Stomach smooth muscle (tissue), 2 donors: ENCODE measurements around the gene BCL2.
A peak's percentile ranks its signal among the peaks of the same experiment; 100 is the strongest.

Experiments used
- H3K27ac ChIP-seq: one replicate; pipeline ENCODE4 v1.7.0; 2013; ENCODE audit warnings: mild to moderate bottlenecking, low read length, inconsistent platforms
- H3K27me3 ChIP-seq, 2 donors: one replicate each; pipeline ENCODE4 v1.7.0; 2013; ENCODE audit warnings: low read length in 2 of 2; ENCODE audit not compliant: insufficient read depth in 2 of 2, control insufficient read depth in 1 of 2
- H3K36me3 ChIP-seq, 2 donors: one replicate each; pipeline ENCODE4 v1.7.0; 2013; ENCODE audit warnings: low read length in 2 of 2; ENCODE audit not compliant: control insufficient read depth in 2 of 2, insufficient read depth in 2 of 2
- H3K4me1 ChIP-seq: one replicate; pipeline ENCODE4 v1.7.0; 2013; ENCODE audit warnings: low read length; ENCODE audit not compliant: control insufficient read depth, insufficient read depth
- H3K4me3 ChIP-seq, 2 donors: one replicate each; pipeline ENCODE4 v1.7.0; 2013; ENCODE audit warnings: low read length in 2 of 2
- H3K9ac ChIP-seq, 2 donors: one replicate each; pipeline ENCODE4 v1.7.0; 2013; ENCODE audit warnings: low read length in 2 of 2, mild to moderate bottlenecking in 1 of 2
- H3K9me3 ChIP-seq, 2 donors: one replicate each; pipeline ENCODE4 v1.7.0; 2013; ENCODE audit warnings: low read length in 2 of 2; ENCODE audit not compliant: control insufficient read depth in 2 of 2
- donor health status: healthy.
- donor health status: Pancreatic carcinoma.

BCL2 gene

DNA sequence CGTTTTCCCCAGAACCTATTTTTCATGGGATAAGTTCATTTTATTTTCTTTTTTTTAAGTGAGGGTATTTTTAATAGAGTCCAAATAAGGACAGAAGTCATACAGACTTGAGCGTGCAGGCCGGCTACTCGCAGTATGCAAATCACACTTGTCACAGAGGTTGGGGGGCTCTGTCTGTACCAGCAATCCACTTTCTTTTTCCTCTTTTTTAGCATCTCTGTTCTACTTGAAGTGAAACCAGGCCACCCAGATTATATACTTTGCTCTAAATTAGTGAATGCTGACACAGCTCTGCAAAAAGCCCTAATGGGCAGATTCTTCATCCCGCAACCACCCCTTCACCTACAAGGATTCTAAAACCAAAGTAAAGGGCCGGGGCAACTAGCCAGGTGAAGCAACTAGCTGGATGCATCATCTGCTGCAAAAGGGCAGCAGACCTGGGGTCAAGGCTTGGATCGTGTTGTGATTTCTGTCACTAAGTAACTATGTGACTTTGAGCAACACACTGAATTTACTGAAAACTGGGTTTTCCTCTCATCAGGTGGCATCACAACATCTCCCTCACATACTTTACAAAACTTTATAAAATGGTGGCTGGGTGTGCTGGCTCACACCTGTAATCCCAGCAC lies 29.1 kb upstream of the BCL2 start:
- H3K27me3 ChIP-seq: no peaks in the 10 kb centered on the region
- no peak overlapping the region for H3K4me3 ChIP-seq
- no peak overlapping the region for H3K27ac ChIP-seq
- H3K9me3 ChIP-seq: no peaks in the 10 kb centered on the region
- H3K4me1 ChIP-seq: peaks cover 11% of the 10 kb centered on the region
- H3K36me3 ChIP-seq: peaks cover 44 to 47% of the 10 kb centered on the region in 2 donors
- no peak overlapping the region for H3K9ac ChIP-seq

DNA sequence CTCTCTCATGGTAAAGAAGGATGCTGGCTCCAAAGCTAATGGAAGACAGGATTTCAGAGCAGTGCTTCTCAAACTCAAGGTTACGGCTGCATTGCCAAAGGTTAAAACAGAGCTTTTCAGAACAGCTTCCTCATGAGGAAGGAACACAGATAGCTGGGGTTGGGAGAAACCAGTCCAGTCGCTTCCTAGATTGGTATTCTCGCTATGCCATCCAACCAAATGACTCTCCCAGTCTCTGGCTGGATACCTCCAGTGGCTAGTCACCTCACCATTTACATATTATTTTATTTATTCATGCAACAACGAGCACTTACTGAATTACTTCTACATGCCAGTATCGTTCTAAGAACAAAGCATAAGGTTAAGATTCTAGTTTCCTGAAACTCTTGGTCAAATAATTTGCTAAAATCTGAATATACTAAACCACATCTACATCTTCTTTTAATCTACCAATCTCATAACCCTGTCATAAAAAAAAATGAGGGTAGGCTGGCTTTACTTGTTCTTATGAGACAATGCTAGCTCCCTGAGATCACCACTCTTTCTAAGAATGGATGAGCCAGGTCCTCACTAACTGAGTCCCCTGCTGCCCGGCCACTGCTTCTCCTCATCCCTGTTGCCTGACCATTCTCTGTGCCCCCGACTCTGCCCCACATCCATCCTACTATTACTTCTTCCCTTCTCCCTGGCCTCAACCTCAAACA lies 27.1 kb upstream of the BCL2 start:
- Histone ChIP-seq H3K27me3 (no peaks in the 10 kb centered on the region), H3K4me1 (peaks cover 11% of the 10 kb centered on the region), H3K4me3 (no peak overlapping the region), H3K9ac (peak overlapping the region in 1 of 2 donors; percentile 13), H3K36me3 (peaks cover 43 to 48% of the 10 kb centered on the region in 2 donors), H3K27ac (no peak overlapping the region), H3K9me3 (no peaks in the 10 kb centered on the region)

DNA sequence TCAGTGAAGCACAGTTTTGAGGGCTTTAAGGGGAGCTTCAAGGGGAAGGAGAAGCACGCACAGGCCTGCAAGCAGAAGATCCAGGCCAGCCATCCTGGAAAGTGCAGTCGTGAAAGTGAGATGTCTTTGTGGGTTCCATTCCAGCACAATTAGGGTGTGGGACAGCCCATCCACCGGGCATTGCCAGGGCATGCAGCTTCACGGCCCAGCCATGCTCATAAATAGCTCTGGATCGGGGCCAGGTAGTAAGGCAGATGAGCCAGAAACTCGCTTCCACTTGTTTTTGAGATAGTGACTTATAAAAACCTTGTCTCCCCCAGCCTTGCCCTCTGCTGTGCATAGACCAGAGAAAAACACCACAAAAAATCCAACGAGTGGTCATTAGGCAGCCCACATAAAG lies 26.5 kb upstream of the BCL2 start:
- Histone ChIP-seq H3K36me3 (peaks cover 38 to 48% of the 10 kb centered on the region in 2 donors), H3K4me3 (no peak overlapping the region), H3K27ac (no peak overlapping the region), H3K27me3 (no peaks in the 10 kb centered on the region), H3K4me1 (peaks cover 11% of the 10 kb centered on the region), H3K9me3 (no peaks in the 10 kb centered on the region), H3K9ac (peak overlapping the region in 1 of 2 donors; percentile 13)

DNA sequence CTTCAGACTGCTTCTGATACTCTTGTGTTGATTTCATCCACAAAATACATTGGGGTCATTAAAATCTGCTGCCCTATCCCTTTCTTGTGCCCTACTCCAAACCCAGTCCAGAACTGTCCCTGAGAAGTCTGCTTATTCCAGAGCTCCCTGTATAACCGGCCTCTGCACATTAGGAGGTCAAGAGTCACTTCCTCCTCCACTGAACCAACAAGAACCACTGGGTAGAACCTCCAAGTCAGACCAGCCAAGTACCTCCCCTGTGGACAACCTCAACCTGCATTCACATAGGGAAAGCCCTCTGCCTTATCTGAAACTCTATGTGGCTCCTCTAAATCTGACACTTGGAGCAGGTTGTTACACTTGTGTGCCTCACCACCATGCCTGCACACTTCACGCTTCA lies 25.3 kb upstream of the BCL2 start:
- Histone ChIP-seq H3K27me3 (no peaks in the 10 kb centered on the region), H3K27ac (no peak overlapping the region), H3K9ac (no peak overlapping the region), H3K4me1 (peaks cover 11% of the 10 kb centered on the region), H3K36me3 (peaks cover 30 to 42% of the 10 kb centered on the region in 2 donors), H3K9me3 (no peaks in the 10 kb centered on the region), H3K4me3 (no peak overlapping the region)

DNA sequence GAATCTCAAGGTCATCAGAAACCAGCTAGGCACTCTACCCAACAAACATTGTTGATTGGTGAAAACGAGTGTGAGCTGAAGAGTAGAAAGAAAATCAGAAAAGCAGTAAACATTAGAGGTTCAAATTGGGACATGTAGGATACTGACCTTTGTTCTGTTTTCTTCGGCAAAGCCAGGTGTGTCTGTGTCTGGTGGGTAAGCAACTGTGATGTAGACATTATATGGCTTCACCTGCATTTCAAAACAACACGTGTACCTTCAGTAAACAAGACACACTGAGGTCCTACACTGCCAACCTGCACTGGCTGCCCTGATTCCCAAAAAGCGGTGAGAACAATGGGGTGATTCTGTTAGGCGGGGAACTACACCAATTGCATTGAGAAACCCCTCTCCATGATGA lies 24.7 kb upstream of the BCL2 start:
- Histone ChIP-seq H3K9ac (no peak overlapping the region), H3K9me3 (no peaks in the 10 kb centered on the region), H3K27me3 (no peaks in the 10 kb centered on the region), H3K36me3 (peaks cover 25 to 40% of the 10 kb centered on the region in 2 donors), H3K4me1 (peaks cover 11% of the 10 kb centered on the region), H3K27ac (no peak overlapping the region), H3K4me3 (no peak overlapping the region)

DNA sequence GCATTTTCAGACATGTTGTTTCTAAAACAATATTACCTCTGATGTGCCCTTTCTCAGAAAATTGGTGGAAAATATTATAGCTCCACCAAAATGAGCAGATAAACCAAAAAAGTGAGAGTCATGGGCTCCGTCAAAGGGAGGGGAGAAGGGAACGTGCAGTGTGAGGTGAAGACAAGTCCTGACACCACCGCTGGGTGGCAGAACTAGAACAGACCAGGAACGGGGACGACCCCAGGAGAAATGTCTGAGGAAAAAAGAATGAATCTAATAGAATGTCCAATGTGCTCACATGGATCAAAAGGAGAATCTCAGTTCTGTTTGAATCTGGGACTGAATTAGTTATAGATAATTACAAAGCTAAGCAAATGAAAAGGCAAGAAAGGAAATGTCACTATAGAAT lies 22.6 kb upstream of the BCL2 start:
- no peak overlapping the region for H3K27ac ChIP-seq
- no peak overlapping the region for H3K9ac ChIP-seq
- peaks cover 11% of the 10 kb centered on the region for H3K4me1 ChIP-seq
- H3K36me3 ChIP-seq: peaks cover 35 to 55% of the 10 kb centered on the region in 2 donors
- no peaks in the 10 kb centered on the region for H3K27me3 ChIP-seq
- H3K4me3 ChIP-seq: no peak overlapping the region
- no peaks in the 10 kb centered on the region for H3K9me3 ChIP-seq

DNA sequence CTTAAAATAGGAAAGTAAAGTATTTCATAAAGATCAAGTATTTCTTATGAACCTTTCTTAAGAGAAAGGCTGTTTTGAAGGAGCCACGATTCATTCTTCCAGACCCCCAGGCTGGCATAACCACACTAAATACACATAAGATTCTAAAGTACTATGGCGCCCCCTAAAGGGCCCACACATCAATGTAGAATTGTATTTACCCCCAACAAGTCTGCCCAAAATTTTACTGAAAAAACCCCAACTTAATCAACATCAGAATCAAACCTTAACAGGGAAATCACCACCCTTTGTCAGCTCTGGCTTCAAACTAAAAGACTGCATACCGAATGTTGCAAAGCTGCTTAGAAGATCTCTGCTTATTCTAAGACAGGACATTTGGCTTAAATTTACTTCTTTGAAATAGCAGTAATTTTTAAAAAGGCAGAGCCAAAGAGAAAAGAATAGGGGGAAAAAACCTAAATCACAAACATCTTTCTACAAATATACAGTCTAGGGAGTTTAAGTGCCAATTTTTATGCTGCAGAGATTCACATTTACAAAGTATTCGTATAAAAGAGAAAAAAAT lies 20.4 kb upstream of the BCL2 start:
- Histone ChIP-seq H3K36me3 (peaks cover 39 to 55% of the 10 kb centered on the region in 2 donors), H3K9me3 (no peaks in the 10 kb centered on the region), H3K9ac (no peak overlapping the region), H3K4me1 (no peaks in the 10 kb centered on the region), H3K27ac (no peak overlapping the region), H3K27me3 (no peaks in the 10 kb centered on the region), H3K4me3 (no peak overlapping the region)

DNA sequence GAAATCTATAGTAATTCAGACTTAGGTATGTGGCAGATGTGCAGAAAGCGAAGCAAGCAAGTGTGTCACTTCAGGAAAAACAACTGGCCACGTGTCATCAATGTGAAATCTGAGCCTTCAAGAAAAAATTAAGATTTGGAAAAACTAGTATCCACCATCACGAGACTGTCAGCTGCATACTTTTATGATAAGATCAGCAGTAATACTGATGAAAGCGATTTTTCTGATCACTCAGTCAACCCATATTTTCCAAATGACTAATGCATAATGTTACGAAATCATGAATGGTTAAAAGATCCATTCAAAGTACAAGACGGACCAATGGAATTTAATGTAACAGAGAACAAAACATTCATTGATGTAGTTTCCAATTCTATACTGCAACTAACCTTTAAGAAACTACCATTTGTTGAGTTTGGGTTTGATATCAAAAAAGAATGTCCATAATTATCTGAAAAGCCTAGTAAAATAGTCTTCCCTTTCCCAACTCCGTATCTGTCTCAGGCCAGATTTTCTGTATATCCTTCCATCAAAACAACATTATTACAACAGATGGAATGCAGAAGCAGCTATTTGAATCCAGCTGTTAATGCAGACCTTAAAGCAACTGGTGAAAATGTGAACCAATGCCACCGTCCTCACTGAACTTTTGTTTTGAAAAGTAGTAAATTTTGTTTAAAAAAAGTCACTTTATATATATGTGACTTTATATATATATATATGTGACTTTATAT lies 17.0 kb upstream of the BCL2 start:
- Histone ChIP-seq H3K4me1 (no peaks in the 10 kb centered on the region), H3K9me3 (no peaks in the 10 kb centered on the region), H3K36me3 (peaks cover 41 to 56% of the 10 kb centered on the region in 2 donors), H3K9ac (no peak overlapping the region), H3K27me3 (no peaks in the 10 kb centered on the region), H3K4me3 (no peak overlapping the region), H3K27ac (no peak overlapping the region)

DNA sequence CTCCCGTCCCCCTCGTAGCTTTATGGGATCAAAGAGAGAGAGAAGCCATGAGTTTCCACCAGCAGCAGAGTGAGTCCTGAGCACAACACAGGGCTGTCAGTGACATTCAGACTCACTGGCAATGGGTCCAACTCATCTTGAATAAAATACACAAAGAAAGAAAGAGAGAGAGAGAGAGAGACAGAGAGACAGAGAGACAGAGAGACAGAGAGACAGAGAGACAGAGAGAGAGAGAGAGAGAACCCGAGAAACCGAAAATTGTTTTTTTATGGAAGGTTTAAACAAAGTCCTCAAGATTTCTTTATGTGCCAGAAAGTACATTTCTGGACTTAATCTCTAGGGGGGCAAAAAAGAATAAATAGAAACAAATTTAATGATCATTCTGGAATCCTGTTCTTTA lies 11.5 kb upstream of the BCL2 start:
- H3K4me3 ChIP-seq: no peak overlapping the region
- no peak overlapping the region for H3K27ac ChIP-seq
- H3K9ac ChIP-seq: no peak overlapping the region
- H3K27me3 ChIP-seq: no peaks in the 10 kb centered on the region
- no peaks in the 10 kb centered on the region for H3K9me3 ChIP-seq
- peaks cover 32 to 34% of the 10 kb centered on the region in 2 donors for H3K36me3 ChIP-seq
- H3K4me1 ChIP-seq: no peaks in the 10 kb centered on the region

DNA sequence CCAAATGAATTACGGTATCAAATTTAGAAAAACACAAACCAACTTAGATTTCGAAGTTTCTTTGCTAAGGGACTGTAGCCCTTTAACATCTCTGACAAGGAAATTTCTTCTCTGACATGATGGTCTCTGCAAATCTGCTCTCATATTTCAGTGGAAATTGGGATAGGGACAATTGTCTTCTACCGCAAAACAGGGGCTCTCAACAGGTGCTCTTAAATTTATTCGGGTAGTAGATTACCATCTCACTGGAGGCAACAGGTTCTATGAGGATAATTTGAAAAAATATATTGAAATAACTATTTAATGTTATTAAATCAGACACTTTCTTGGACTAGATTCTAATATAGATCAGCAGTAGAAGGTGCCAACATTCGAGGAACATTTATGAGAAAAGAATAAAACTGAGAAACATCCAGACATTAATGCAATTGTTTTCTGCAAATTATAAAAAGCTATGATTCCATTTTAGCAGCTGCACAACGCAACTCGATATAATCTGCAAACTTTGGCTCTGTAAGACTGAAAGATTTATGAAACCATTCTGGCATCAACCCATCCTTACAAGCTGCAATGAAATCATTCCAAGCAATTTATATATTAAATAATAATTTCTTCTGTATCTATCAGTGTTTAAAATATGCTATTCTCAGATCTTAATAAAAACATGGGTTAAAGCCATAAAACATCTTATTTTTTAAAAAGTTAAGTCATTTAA lies 10.0 kb upstream of the BCL2 start:
- peaks cover 22 to 25% of the 10 kb centered on the region in 2 donors for H3K36me3 ChIP-seq
- H3K27ac ChIP-seq: no peak overlapping the region
- no peaks in the 10 kb centered on the region for H3K27me3 ChIP-seq

More for the DNA sequence above, 10.0 kb upstream of the BCL2 start:
- H3K4me1 ChIP-seq: no peaks in the 10 kb centered on the region
- no peaks in the 10 kb centered on the region for H3K9me3 ChIP-seq
- H3K4me3 ChIP-seq: no peak overlapping the region
- H3K9ac ChIP-seq: no peak overlapping the region
